ENCODE results near the gene R3HCC1L. TPM values are rescaled to one million over a fixed set of nuclear protein-coding genes. Genes with fewer than 3 reads are reported as not detected.
"Not testable (repeated sequence)": the region's sequence is repeated elsewhere in the genome, so short reads cannot be mapped to it uniquely, and the experiment has no call there.

The R3HCC1L gene
- total RNA-seq, 1 donor from 2014 or later, result 4.8 TPM

DNA sequence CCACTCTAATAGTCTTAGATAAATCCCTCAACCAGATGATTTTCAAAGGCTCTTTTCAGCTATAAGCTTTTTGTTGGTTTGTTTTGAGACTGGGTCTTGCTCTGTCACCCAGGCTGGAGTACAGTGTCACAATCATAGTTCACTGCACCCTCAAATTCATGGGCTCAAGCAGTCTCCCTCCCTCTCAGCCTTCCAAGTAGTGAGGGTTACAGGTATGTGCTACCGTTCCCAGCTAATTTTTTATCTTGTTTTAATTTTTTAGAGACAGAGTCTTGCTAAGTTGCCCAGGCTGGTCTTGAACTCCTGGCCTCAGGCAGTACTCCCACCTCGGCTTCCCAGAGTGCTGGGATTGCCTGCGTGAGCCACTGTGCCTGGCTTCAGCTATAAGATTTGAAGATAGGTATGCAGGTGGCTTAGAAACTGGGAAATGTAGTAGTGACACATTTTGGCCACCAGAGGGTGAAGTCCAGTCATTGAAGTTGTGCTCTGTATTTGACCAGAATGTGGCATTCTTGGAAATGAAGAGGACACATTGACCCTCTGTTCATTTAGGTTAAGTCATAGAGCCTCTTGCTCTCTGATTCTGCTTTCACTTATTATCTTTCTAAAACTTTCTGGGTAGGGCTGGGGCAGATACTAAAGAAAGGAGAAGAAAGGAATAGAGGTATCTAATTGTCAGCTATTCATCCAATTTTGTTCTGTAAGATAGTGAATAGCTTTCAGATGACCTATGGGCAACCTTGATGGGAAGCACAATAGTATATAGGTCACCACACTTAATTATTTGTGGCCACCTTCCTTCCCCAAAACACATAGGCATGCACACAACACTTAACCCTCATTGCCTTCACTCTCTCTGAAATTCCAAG is 36.0 kb downstream of the R3HCC1L start:
- ATAC-seq, result peak; percentile 98

DNA sequence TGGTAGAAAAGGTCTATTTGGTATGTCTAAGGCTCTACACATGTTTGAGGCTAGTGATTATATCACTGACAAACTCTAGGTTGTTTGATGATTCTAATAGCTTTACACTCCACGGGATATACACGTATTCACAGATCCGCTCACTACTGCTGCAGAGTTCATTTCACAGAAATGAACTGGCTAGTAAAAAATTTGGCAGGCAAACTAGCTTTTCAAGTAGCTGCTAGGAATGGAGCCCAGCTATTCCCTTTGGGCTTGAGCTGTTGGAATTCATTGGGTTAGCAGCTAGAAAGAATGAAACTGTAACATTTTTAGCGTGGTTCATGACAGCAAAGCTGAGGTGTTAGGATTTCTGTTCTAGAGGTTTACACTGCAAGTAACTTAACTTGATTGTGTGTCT is 37.6 kb downstream of the R3HCC1L start:
- DNase-seq (ENCODE audit: low spot score) (no peak), ATAC-seq (no peak)

More for the DNA sequence above, 36.0 kb downstream of the R3HCC1L start:
- no peak for DNase-seq (ENCODE audit: low spot score)

DNA sequence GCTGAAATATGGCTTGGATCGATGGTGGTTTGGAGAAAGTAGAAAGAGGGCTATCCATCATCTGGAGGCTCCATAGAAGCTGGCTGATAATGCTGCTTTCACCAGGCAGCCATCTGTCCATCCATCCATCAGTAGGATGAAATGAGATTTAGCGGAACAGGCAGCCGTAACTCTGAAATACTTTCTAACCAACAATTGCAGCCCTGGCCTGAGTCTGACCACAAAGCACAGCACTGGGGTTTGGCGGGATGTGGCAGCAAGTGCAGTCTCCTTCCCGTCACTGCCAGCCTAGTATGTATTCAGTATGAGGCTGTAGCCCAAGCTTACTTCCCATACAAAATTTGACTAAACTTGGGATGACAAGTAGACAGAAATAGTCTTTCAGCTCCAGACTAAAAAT is 38.0 kb downstream of the R3HCC1L start:
- DNase-seq (ENCODE audit: low spot score) (no peak), ATAC-seq (no peak)

DNA sequence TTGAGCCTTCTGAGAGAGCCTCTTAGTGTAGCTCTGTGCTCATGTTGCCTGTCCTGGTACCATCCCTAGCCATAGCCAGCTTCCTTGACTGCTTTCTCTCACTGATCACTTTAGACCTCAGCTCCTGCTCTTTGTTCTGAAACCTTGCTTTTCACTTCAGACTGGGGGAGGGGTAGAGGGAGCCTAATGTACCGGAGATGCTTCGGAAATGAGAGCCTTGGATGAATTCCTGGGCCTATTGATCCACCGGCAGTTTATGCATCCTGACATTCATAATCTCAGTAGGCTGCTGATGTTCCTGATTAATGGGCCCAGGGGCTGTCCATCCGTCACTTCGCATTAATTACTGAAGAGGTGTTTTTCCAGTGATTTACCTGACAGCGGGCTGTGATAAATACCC is 38.8 kb downstream of the R3HCC1L start:
- DNase-seq (ENCODE audit: low spot score), result no peak
- no peak for ATAC-seq

DNA sequence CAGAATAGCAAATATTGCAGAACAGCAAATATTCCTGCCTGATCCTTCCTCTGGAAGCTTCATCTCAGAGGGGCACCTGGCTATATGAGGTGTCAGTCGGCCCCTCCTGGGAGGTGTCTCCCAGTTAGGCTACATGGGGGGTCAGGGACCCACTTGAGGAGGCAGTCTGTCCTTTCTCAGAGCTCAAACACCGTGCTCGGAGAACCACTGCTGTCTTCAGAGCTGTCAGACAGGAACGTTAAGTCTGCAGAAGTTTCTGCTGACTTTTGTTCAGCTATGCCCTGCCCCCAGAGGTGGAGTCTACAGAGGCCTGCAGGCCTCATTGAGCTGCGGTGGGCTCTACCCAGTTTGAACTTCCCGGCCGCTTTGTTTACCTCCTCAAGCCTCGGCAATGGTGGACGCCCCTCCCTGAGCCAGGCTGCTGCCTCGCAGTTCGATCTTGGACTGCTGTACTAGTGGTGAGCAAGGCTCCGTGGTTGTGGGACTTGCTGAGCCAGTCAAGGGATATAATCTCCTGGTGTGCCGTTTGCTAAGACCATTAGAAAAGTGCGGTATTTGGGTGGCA is 48.0 kb downstream of the R3HCC1L start:
- not testable (repeated sequence) for ATAC-seq; DNase-seq (ENCODE audit: low spot score)

DNA sequence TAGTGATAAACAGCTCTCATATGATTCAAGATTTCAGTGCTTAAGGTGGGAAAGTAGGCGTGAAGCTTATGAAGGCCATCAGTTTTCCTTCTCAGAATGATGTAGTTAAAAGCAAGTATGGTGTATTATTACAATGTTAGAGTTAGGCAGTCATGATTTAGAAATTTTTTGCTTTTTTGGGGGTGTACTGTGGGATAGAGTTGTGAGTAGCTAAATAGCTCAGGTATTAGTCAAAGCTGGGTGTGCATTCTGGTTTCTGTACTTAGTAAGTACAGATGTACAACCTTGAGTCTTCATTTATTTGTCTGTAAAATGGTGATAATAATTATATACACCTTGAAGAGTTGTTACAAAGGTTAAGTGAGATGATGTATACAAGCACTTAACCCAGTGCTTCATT is 52.2 kb downstream of the R3HCC1L start:
- no peak for ATAC-seq
- no peak for DNase-seq (ENCODE audit: low spot score)

DNA sequence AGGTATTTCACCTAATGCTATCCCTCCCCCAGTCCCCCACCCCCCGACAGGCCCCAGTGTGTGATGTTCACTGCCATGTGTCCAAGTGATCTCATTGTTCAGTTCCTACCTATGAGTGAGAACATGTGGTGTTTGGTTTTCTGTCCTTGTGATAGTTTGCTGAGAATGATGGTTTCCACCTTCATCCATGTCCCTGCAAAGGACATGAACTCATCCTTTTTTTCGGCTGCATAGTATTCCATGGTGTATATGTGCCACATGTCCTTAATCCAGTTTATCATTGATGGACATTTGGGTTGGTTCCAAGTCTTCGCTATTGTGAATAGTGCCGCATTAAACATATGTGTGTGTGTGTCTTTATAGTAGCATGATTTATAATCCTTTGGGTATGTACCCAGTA is 56.3 kb downstream of the R3HCC1L start:
- DNase-seq (ENCODE audit: low spot score); ATAC-seq: not testable (repeated sequence)

DNA sequence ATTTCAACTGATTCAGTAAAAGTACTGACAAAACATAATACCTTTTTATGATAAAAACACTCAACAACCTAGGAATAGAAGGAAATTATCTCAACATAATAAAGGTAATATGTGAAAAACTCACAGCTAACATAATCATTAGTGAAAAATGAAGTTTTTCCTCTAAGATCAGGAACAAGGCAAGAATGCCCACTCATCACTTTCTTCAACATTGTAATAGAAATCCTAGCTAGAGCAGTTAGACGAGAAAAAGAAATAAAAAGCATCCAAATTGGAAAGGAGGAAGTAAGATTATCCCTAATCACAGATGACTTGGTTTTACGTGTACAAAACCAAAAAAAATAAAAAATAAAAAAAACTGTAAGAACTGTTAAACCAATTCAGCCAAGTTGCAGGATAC is 58.6 kb downstream of the R3HCC1L start:
- DNase-seq (ENCODE audit: low spot score) (no peak), ATAC-seq (no peak)

DNA sequence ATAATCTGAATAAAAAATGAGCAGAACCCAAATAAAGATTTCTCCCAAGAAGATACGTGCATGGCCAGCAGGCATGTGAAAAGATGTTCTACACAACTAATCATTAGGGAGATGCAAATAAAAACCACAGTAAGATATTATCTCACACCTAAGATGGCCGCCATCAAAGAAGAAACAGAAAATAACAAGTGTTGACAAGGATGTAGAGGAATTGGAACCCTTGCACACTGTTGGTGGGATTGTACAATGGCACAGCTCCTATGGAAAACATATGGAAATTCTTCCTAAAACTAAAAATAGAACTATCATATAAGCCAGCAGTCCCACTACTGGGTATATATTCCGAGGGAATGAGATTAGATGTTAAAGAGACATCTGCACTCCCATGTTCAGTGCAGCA is 60.2 kb downstream of the R3HCC1L start:
- DNase-seq (ENCODE audit: low spot score) (no peak), ATAC-seq (no peak)

DNA sequence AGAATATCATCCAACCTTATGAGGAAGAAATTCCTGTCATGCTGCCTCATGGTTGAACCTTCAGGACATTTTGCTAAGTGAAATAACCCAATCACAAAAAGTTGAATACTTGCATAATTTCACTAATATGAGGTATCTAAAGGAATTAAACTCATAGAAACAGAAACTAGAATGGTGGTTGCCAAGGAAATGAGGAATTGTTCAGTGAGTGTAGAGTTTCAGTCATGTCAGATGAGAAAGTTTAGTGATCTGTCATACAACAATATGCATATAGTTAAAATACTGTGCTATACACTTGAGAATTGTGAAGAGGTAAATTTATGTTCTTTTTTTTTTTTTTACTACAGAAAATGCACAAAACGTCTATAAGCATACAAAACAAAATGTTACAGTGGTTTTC is 60.7 kb downstream of the R3HCC1L start:
- ATAC-seq, result no peak

DNA sequence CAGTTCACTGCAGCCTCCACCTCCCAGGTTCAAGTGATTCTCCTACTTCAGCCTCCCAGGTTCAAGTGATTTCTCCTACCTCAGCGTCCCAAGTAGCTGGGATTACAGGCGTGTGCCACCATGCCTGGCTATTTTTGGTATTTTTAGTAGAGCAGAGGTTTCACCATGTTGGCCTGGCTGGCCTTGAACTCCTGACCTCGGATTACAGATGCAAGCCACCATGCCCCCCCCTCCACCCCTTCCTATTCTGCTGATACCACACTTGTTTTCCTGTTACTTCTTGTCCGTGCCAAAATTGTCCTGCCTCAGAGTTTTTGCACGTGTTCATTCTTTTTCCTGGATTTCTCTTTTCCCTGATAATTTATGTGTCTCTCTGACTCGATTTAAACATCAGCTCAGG is 62.5 kb downstream of the R3HCC1L start:
- DNase-seq (ENCODE audit: low spot score) (no peak), ATAC-seq (peak; percentile 33)

More for the DNA sequence above, 60.7 kb downstream of the R3HCC1L start:
- DNase-seq (ENCODE audit: low spot score), result no peak

DNA sequence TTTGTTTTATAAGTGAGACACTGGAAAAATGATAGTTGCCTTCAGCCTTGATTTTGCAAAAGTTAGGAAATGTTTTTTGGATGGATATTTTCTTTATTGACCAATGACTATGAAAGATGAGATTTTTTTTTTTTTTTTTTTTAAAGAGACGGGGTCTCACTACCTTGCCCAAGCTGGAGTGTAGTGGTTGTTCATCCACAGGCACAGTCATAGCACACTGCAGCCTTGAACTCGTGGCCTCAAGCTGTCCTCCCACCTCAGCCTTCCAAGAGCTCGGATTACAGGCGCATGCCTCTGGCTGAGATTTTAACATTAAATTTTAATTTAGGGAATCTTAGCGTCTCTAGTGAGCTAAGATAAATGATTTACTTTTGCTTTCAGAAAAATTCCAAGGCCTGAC is 67.3 kb downstream of the R3HCC1L start:
- ATAC-seq, result no peak
- DNase-seq (ENCODE audit: low spot score), result no peak

DNA sequence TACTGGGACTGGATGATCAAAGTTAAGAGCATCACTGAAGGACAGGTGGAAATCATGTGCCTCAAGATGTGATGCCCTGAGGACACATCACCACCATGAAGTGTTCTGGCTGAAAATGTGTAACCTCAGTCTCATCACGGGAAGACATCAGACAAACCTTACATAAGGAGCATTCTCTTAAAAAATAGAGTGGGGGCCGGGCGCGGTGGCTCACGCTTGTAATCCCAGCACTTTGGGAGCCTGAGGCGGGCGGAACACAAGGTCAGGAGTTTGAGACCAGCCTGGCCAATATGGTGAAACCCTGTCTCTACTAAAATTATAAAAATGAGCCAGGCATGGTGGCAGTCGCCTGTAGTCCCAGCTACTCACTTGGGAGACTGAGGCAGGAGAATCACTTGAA is 67.9 kb downstream of the R3HCC1L start:
- DNase-seq (ENCODE audit: low spot score) (no peak), ATAC-seq (no peak)

DNA sequence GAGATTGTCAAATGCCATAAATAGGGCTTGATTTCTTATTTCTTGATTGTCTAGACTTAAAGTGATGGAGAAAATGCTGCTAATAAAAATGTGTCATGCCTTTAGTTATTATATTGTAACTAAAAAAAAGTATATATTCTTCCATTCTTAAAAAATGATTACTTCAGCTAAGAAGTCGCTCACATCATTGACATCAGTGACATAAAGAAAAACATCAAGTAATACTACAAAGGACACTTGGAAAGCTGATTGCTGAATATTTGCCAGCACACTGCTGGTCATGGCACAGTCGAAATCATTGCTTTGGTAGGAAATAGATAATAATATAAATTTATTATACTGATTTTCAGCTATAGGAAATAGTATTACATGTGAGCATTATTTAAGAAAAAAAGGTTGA is 70.9 kb downstream of the R3HCC1L start:
- DNase-seq (ENCODE audit: low spot score) (no peak), ATAC-seq (no peak)

DNA sequence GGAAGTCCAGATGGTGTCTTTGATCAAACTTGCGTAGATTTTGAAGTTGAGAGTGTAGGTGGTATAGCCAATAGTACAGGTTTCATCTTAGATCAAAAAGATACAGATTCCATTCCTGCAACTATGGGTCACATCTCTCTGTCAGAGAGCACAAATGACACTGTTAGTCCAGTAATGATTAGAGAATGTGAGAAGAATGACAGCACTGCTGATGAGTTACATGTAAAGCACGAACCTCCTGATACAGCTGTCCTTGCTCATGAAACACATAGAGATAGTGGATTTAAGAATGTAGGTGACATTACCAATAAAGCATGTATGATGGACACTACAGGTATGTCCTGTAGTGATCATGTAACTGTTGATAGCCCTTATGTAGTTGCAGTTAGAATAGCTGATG is 74.5 kb downstream of the R3HCC1L start:
- ATAC-seq (no peak), DNase-seq (ENCODE audit: low spot score) (no peak)

DNA sequence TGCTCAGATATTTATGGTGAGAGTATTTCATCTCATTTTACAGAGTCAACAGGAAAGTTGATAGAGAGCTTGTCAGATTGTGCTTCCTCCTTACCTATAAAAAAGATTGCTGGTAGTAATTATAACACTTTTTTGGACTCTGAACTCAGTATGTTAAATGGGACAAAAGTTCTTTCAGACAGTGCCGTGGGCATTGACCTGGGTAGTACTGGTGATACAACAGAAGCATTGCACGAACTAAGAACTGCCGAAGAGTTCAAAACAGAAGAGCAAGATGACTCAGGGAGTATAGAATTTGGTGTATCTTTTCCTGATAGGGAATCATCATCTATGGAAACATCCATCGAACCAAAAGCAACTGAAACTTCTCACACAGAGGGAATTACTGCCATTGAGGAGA is 75.0 kb downstream of the R3HCC1L start:
- ATAC-seq (peak; percentile 29), DNase-seq (ENCODE audit: low spot score) (no peak)

DNA sequence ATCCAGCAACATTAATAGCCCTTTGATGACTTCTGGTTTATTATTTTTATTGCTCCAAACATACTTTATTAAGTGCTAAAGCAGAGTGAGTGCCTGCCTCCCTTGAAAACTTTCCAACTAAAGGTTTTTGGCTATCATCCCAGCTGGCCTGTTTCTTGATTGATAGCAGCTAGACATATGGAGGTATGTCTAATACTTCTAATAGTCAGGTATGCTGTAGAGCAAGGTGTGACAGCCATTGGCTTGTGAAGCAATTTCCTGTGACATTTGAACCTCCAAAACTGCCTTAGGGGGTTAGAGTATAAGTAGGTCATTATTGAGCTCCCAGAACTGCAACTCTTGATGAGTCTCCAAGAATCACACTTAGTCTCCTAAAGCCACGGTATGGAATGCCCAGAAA is 77.7 kb downstream of the R3HCC1L start:
- no peak for DNase-seq (ENCODE audit: low spot score)
- ATAC-seq, result no peak

DNA sequence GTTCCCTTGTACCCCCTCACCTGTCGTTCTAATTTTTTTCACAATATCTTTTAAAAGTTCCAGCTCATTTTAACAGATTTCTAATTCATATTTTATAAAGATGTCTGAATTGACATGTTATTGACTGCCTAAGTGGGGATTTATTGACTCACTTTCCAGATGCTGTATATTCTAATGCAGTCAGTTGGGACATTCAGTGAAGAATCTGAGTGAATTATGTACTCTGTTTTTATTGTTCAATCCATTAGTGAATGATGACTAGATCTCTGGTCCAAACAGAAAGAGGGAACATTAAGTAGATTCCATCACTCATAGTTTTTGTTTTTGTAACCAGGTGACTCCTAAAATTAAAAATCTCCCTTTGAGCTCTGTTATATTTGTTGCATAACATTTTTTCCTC is 79.3 kb downstream of the R3HCC1L start:
- ATAC-seq, result no peak
- DNase-seq (ENCODE audit: low spot score), result no peak

DNA sequence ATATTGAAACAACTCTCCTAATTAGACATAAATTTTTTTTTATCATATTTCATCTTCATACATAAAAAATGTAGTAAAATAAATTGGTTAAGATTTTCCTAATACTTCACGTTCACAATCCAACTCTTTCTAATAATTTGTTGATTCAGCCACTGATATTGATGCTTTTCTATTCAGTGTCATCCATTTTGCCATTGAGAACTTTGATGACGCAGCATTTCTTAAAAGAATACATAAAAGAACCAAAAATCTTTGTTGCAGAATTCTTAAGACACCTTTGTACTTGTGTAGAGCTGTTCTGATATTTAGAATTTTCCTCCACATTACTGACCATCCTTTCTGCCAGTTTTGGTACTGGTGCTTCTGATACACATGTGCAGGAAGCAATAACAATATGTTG is 80.9 kb downstream of the R3HCC1L start:
- DNase-seq (ENCODE audit: low spot score) (no peak), ATAC-seq (no peak)

DNA sequence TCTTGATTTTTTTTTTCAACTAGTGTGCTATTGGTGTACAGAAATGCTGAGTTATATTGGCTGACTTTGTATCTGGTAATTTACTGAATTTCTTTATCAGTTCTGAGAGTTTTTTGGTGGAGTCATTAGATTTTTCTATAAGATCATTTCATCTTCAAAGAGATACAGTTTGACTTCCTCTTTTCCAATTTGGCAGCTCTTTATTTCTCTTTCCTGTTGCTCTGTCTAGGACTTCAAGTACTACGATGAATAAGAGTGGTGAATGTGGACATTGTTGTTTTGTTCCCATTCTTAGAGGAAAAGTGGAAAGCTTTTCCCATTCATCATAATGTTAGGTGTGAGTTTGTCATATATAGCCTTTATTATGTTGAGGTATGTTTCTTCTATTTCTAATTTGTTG is 83.3 kb downstream of the R3HCC1L start:
- no peak for ATAC-seq
- no peak for DNase-seq (ENCODE audit: low spot score)

DNA sequence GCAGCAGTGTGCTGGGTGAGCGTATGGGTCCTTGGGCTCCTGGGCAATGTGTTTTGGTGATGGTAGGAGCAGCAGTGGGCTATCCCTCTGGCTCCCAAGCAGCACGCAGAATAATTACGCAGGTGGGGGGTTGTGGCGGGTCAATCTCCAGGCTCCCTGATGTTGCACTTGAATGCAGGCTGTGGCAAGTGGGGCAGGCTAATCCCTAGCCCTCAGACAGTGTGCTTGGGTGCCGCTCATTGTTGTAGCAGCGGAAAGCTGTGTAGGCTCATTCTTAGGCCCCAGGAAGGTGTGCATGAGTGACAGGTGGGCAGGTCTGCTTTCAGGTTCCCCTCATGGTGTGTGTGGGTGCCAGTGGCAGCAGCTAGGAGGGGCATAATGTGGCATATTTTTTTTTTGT is 89.4 kb downstream of the R3HCC1L start:
- ATAC-seq, result no peak
- DNase-seq (ENCODE audit: low spot score), result no peak

DNA sequence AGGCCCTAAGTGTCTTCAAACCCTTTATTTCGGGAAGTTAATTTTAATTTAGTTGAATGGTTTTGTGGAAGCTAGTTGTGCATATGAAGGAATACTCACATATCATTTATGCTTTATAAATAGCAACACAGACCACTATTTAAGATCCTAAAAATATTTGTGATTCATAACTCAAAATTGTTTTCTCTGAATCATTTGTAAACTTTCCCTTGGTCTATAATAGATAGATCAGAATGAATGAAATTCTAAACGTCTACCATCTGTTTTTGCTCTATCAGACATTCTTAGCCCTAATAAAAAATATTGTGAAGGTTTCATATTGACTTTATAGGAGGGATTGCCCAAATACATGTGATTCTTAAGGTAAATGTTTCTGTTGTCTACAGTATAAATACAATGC is 90.1 kb downstream of the R3HCC1L start:
- ATAC-seq, result no peak
- DNase-seq (ENCODE audit: low spot score), result no peak

DNA sequence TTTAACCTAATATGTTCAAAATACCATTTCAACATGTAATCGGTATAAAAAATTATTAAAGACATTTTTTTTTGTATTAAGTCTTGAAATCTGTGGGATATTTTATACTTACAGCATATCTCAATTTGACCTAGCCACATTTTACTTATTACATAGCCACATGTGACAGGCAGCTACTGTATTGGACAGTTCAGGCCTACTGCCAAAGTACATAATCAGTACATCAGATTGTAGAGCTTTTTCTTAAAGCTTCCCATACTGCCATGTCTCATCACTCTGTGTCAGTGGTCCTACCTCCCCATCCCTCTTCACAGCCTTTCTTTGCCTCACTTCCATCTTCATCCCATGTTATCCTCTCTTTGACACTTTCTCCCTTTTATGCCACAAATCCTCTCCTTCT is 90.5 kb downstream of the R3HCC1L start:
- ATAC-seq (no peak), DNase-seq (ENCODE audit: low spot score) (no peak)

All from left lobe of liver (tissue), 2 donors.